H1 (cell line): ENCODE data around the gene ADCK2.
"Not testable (repeated sequence)": the region's sequence is repeated elsewhere in the genome, so short reads cannot be mapped to it uniquely, and the experiment has no call there.

Experiments used
- CEBPB ChIP-seq: IDR thresholded peaks from 2 replicates; pipeline ENCODE4 v1.6.1; 2012; ENCODE audit warnings: low read depth, low read length
- CHD2 ChIP-seq: IDR thresholded peaks from 2 replicates; pipeline ENCODE4 v1.6.1; 2012; ENCODE audit warnings: low read length, improper control_type of control experiment
- CTCF ChIP-seq, 3 experiments: IDR thresholded peaks; 1 replicate in 2 of 3; 2 replicates in 1 of 3; pipeline versions ENCODE4 v1.5.1 to v1.6.1; 2011; ENCODE audit warnings: low read length in 3 of 3, mild to moderate bottlenecking in 3 of 3, inconsistent platforms in 2 of 3, low read depth in 1 of 3, moderate library complexity in 1 of 3; ENCODE audit not compliant: insufficient read depth in 1 of 3; ENCODE audit errors: control extremely low read depth in 1 of 3
- EGR1 ChIP-seq: IDR thresholded peaks from 2 replicates; pipeline ENCODE4 v1.6.1; 2011; ENCODE audit warnings: low read depth, low read length, borderline replicate concordance
- EP300 ChIP-seq, 2 experiments: IDR thresholded peaks; 1 replicate in 1 of 2; 2 replicates in 1 of 2; pipeline ENCODE4 v1.6.1; 2011 to 2012; ENCODE audit warnings: low read depth in 2 of 2, low read length in 2 of 2, mild to moderate bottlenecking in 2 of 2, borderline replicate concordance in 1 of 2, inconsistent platforms in 1 of 2, moderate library complexity in 1 of 2
- MAX ChIP-seq: IDR thresholded peaks from 2 replicates; pipeline ENCODE4 v1.6.1; 2012; ENCODE audit warnings: inconsistent platforms
- PHF8 ChIP-seq: fragments of 200-600 bp; sonication (generic); conservative IDR thresholded peaks from 2 replicates; pipeline ENCODE4 v1.7.1; 2012; ENCODE audit warnings: low read depth, mild to moderate bottlenecking, inconsistent platforms, low read length, moderate library complexity
- POLR2A ChIP-seq, 2 experiments: IDR thresholded peaks; 1 replicate in 1 of 2; 2 replicates in 1 of 2; pipeline ENCODE4 v1.6.1; 2011; ENCODE audit warnings: low read depth in 2 of 2, low read length in 2 of 2, mild to moderate bottlenecking in 2 of 2; ENCODE audit errors: control extremely low read depth in 1 of 2
- POLR2AphosphoS5 ChIP-seq: IDR thresholded peaks from 2 replicates; pipeline ENCODE4 v1.6.1; 2011; ENCODE audit warnings: low read depth, low read length
- SUZ12 ChIP-seq: fragments of 200-600 bp; sonication (generic); IDR thresholded peaks from 2 replicates; pipeline ENCODE4 v1.6.1; 2012; ENCODE audit warnings: mild to moderate bottlenecking, inconsistent platforms, low read length, moderate library complexity, mixed read lengths

- TF ChIP-seq PHF8; CTCF (IDR thresholded peaks at IDR 0.05; ENCODE audit: control extremely low read depth in 1 of 3, insufficient read depth in 1 of 3, low read depth in 1 of 3, low read length in 3 of 3); SUZ12; EGR1; CEBPB; POLR2AphosphoS5; EP300 (IDR thresholded peaks at IDR 0.05; ENCODE audit: borderline replicate concordance in 1 of 2, low read depth in 2 of 2, low read length in 2 of 2); CHD2; MAX; POLR2A (IDR thresholded peaks at IDR 0.05; ENCODE audit: control extremely low read depth in 1 of 2, low read depth in 2 of 2, low read length in 2 of 2): not testable (repeated sequence)
Observed at GRCh38 chr7:140693849-140694248, 21.1 kb downstream of the ADCK2 start.
